ENCODE measurements around the gene PRSS50.

The PRSS50 gene

GRCh38 chr3:46724424-46724823 is 6.8 kb upstream of the PRSS50 start:
- DNase-seq = no peak

- no peak for DNase-seq
These were observed 4.8 kb upstream of the PRSS50 start for GRCh38 chr3:46722443-46722842.

- DNase-seq = no peak
These were observed 3.3 kb upstream of the PRSS50 start for GRCh38 chr3:46721009-46721408.

GRCh38 chr3:46719735-46720271 is 2.1 kb upstream of the PRSS50 start:
- no peak for DNase-seq

GRCh38 chr3:46719044-46719565 is 1.4 kb upstream of the PRSS50 start:
- no peak for DNase-seq

- DNase-seq = no peak
These were observed 918 bp downstream of the PRSS50 start for GRCh38 chr3:46716461-46717441.

GRCh38 chr3:46715507-46716175 is 2.0 kb downstream of the PRSS50 start:
- DNase-seq = no peak

- no peak for DNase-seq
These were observed 2.8 kb downstream of the PRSS50 start for GRCh38 chr3:46714728-46715506.

- DNase-seq = no peak
These were observed 3.6 kb downstream of the PRSS50 start for GRCh38 chr3:46713898-46714552.

- no peak for DNase-seq
These were observed 4.4 kb downstream of the PRSS50 start for GRCh38 chr3:46713050-46713897.

- no peak for DNase-seq
These were observed 5.2 kb downstream of the PRSS50 start for GRCh38 chr3:46712191-46713049.

GRCh38 chr3:46711760-46712159 is 5.9 kb downstream of the PRSS50 start:
- no peak for DNase-seq

GRCh38 chr3:46711305-46711704 is 6.4 kb downstream of the PRSS50 start:
- no peak for DNase-seq

- DNase-seq = no peak
These were observed 6.9 kb downstream of the PRSS50 start for GRCh38 chr3:46710671-46711295.

- DNase-seq = peak; percentile 3
These were observed 7.4 kb downstream of the PRSS50 start for GRCh38 chr3:46710229-46710628.

- DNase-seq = peak; percentile 7
These were observed 7.9 kb downstream of the PRSS50 start for GRCh38 chr3:46709721-46710120.

GRCh38 chr3:46709157-46709654 is 8.5 kb downstream of the PRSS50 start:
- no peak for DNase-seq

GRCh38 chr3:46708401-46709156 is 9.1 kb downstream of the PRSS50 start:
- DNase-seq = peak; percentile 6

GRCh38 chr3:46707601-46708011 is 10.1 kb downstream of the PRSS50 start:
- DNase-seq = peak; percentile 7
